DMS53 (cell line): ENCODE results near the gene GNPTAB.
"Not testable (repeated sequence)": the region's sequence is repeated elsewhere in the genome, so short reads cannot be mapped to it uniquely, and the experiment has no call there.

ENCODE experiments used
- DNase-seq: peaks from one replicate; lab custom pipeline; 2025; lab: John Stamatoyannopoulos, UW

Gene GNPTAB

DNA sequence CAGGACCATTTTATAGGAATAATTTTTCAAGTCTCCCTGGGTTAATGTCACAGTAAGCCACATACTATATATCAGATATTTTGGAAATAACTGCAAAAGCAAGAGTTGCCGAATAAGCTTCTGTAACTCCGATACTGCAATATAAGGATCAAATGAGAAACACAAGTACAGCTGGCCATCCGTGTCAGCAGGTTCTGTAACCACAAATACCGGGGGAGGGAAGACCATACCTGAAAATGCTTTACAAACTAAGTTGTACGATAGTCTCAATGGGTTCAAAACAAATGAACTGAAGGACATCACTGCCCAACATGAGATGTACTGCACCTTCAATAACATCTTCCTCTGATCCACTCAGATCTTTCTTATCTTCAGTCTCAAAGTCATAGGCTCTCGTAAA lies 93.3 kb downstream of the GNPTAB start:
- no peak for DNase-seq

DNA sequence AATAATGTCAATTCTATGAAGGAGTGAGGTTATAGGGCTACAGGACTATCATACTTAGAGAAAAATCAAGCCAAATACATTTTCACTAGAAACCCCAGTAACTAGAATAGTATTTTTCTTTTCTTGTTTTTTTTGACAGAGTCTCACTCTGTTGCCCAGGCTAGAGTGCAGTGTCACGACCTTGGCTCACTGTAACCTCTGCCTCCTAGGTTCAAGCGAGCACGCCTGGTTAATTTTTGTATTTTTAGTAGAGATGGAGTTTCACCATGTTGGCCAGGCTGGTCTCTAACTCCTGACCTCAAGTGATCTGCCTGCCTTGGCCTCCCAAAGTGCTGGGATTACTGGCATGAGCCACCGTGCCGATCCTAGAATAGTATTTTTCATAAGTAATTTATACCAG lies 96.3 kb downstream of the GNPTAB start:
- not testable (repeated sequence) for DNase-seq

- no peak for DNase-seq
Observed at GRCh38 chr12:101733166-101733565, 97.6 kb downstream of the GNPTAB start.

DNA sequence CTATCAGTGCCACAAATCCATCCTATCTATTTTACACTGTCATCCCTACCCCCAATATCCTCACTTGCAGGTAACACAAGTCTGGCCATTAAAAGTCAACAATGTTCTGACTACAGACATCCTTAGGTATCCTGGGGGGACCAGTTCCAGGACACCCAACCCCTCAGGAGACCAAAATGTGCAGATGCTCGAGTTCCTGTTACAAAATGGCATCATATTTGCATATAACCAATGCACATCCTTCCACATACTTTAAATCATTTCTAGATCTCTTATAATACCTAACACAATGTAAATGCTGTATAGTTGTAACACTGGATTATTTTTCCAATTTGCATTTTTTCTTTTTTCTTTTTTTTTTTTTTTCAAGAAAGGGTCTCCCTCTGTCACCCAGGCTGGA lies 98.4 kb downstream of the GNPTAB start:
- no peak for DNase-seq

- DNase-seq, result no peak
Observed at GRCh38 chr12:101729842-101730241, 100.9 kb downstream of the GNPTAB start.

- DNase-seq, result no peak
Observed at GRCh38 chr12:101727098-101727497, 103.7 kb downstream of the GNPTAB start.

GRCh38 chr12:101722392-101722791 lies 108.4 kb downstream of the GNPTAB start:
- no peak for DNase-seq

- DNase-seq, result no peak
Observed at GRCh38 chr12:101720118-101720517, 110.6 kb downstream of the GNPTAB start.

DNA sequence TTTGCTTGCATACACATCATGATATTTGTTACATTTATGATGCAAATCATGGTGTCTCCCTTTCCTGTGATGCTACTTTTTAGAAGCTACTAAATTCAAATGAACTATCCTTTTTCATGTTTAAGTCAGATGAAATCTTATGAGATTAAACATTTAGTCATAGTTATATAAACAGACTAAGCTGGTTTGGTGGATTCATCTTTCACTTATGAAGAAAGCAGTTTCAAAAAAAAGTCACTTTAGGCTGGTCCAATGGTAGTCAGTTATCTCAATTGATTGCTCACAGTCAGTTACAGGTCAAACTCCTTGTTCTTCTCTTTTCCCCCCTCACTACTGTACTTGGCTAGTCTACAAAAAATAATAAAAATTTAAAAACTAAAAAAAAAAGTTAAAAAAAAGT lies 111.2 kb downstream of the GNPTAB start:
- DNase-seq, result no peak

GRCh38 chr12:101714877-101715444 lies 115.8 kb downstream of the GNPTAB start:
- DNase-seq, result no peak

DNA sequence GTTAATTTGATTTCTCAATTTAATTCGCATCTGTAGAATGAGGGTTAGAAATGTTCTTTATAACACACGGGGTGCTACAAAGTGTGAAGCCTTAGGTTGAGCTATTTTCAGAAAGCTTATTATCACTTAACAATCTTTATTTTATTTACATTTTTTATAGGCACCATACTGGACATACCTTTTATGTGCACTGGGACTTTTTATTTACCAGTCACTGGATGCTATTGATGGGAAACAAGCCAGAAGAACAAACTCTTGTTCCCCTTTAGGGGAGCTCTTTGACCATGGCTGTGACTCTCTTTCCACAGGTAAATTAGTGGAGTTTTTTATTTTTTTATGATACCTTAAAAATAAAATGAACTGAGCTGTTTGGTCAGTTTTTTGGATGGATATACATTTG lies 116.8 kb downstream of the GNPTAB start:
- DNase-seq, result no peak

DNA sequence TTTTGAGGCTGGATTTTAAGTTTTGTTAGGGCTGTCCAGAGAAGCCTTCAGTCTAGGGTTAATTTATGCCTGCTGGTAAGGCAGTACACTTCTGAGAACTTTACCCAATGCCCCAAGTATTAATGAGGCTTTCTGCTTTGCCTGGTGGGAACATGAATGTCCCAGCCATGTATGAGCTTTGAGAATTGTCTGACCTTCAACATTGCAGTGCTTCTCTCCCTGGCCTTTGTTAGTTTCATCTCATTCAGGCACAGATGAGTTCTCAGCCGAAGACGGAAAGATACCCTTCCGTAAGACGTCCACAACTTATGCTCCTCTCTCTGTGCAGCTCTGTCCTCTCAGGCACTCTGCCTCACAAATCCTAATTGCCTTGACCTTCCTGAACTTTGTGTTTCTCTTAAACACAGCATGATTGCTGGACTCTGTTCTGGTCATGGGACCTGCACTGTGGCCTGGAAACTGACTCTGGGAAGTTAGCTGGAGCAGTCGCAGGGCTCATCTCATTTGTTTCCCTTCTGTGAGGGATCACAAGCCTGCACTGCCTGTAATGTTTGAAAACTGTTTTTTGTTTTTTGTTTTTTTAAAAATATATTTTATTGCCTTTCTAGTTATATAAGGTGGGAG lies 117.6 kb downstream of the GNPTAB start:
- no peak for DNase-seq

GRCh38 chr12:101710288-101710687 lies 120.5 kb downstream of the GNPTAB start:
- no peak for DNase-seq

DNA sequence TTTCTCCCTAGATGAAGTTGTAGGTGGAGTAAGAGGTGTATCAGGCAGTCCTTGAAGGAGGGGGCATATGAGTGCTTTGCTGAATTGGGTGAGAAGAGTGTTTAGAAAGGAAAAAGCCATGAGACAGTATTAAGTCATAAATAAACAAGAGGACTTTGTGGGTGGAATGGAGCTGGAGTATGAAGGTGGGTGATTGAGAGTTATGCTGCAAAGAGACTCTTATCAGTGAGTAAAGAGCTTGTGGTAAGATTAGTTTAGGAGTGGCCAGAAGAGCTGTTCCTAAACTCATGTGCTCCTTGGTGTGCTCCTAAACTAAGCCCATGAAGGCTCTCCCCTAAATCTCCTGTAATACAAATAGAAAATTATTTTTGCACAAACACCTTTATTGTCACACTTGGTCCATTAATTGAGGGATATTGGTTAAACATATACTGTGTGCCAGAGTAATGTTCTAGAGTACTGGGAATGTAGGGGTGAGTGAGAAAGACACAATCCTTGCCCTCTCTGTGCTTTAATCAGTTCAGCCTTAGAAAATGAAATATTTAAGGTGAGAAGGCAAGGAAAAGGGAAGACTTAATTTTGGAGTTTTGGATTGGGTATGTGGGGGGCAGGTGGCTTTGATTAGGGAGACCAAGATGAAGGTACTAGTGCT lies 123.5 kb downstream of the GNPTAB start:
- no peak for DNase-seq

- DNase-seq, result no peak
Observed at GRCh38 chr12:101706403-101706802, 124.4 kb downstream of the GNPTAB start.

DNA sequence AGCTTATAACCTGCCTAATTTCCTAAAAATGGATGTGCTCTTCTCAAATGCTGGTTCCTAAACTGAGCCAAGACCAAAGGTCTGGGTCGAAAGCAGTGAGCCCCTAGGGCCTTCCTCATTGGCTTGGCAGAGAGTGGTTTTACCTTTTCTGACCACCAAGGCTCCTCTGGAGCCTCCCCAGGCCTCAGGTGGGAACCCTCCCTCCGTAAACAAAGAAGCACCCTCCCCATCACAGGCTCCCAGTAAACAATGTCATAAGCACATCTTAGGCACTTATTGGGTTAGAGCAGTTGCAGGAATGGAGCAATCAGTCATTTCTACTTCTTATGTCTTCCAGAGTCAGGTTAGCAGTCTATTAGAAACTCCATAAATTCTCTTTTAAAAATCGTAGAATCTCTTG lies 127.3 kb downstream of the GNPTAB start:
- DNase-seq, result no peak

DNA sequence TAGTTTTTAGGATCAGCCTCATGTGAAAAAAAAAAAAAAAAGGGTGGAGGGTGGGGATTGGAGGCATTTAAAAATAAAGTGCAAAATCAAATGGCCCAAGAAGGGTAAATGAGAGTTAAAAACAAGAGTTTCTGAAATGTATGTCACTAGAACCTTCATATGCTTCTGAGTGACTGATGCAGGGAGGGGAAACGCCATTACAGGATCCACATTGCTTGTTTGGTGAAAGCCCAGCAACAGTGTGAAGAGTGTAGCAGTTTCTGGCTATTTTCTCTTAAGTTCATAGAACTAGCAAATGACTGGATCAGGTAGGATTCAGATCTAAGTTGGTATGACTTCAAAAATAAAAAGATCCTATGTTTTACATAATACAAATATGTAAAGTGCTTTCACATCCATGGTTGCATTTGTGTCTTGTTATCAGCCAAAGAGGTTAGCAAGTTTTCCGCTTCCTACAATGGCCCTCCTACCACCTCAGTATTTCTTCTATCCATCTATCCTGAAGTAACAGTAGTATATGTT lies 130.4 kb downstream of the GNPTAB start:
- no peak for DNase-seq

GRCh38 chr12:101698800-101699347 lies 131.9 kb downstream of the GNPTAB start:
- DNase-seq, result no peak

DNA sequence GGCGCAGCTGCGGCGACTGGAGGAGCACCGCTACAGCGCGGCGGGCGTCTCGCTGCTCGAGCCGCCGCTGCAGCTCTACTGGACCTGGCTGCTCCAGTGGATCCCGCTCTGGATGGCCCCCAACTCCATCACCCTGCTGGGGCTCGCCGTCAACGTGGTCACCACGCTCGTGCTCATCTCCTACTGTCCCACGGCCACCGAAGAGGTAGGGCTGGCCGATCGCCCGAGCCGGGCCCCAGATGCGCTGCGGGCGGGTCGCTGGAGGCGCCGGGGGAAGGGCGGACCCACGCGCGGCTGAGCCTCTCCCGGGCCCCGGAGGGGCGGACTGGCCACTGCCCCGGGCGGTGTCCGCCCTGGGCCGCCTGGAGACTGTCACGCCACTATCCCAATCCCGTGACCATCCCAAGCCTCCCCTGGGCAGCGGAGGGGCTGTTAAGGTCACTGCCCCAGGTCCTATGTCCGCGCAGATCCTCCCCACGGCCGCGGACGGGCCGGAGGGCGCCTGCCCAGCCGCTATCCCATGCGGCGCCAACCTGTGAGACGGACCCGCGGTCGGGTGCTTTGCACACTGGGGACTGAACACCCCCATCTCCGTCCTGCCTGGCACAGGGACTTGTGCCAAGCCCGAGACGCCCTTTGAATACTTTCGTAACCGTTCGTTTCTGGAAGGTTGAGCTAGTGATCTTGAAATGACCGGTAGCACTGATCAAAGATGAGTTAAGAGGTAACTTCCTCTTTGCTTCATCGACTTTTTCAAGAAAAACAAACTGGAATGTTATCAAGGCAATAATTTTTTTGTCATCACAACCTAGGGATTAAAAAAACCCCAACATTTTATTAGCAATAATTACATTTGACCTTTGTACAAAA lies 132.6 kb downstream of the GNPTAB start:
- DNase-seq, result peak; percentile 67

- DNase-seq, result peak; percentile 81
Observed at GRCh38 chr12:101697197-101697929, 133.4 kb downstream of the GNPTAB start, which contains the start of gene CHPT1. Gene CHPT1 (plus strand): TSS chr12:101697640. CDS start chr12:101697862, 222 bp downstream.
